HEK293T (cell line): Measurements from ENCODE around the gene SSRP1.
"Not testable (repeated sequence)": the region's sequence is repeated elsewhere in the genome, so short reads cannot be mapped to it uniquely, and the experiment has no call there.

Experiments used
- CTCF ChIA-PET: fragments of 350-600 bp; formaldehyde crosslinking; extraction: SDS; loops from one replicate; lab custom pipeline; 2021; ENCODE audit warnings: antibody characterized with exemption, inconsistent platforms; lab: Yijun Ruan, JAX
- POLR2A ChIA-PET: fragments of 350-600 bp; formaldehyde crosslinking; extraction: SDS; loops from one replicate; lab custom pipeline; 2020; ENCODE audit warnings: antibody characterized with exemption, inconsistent platforms; lab: Yijun Ruan, JAX
- DNase-seq: peaks from one replicate; pipeline ENCODE4 v3.0.0; 2012; ENCODE audit warnings: mixed read lengths; ENCODE audit errors: extremely low spot score
- ARNT ChIP-seq: fragments of 450-650 bp; IDR thresholded peaks from 2 replicates; pipeline ENCODE4 v1.6.1; 2017; ENCODE audit warnings: mild to moderate bottlenecking
- BHLHE40 ChIP-seq: fragments of 450-650 bp; IDR thresholded peaks from 2 replicates; pipeline ENCODE4 v1.6.1; 2016; ENCODE audit warnings: mild to moderate bottlenecking, moderate library complexity, borderline replicate concordance
- CTBP1 ChIP-seq: fragments of 450-650 bp; IDR thresholded peaks from 2 replicates; pipeline ENCODE4 v1.6.1; 2016; ENCODE audit warnings: borderline replicate concordance
- ELF4 ChIP-seq: fragments of 450-650 bp; IDR thresholded peaks from 2 replicates; pipeline ENCODE4 v1.6.1; 2017; ENCODE audit warnings: antibody characterized with exemption
- FOXA1 ChIP-seq: fragments of 450-650 bp; IDR thresholded peaks from 2 replicates; pipeline ENCODE4 v1.6.1; 2016; ENCODE audit warnings: mild to moderate bottlenecking
- FOXK2 ChIP-seq: fragments of 450-650 bp; IDR thresholded peaks from 2 replicates; pipeline ENCODE4 v1.6.1; 2016; ENCODE audit warnings: mild to moderate bottlenecking
- FOXM1 ChIP-seq: fragments of 450-650 bp; IDR thresholded peaks from 2 replicates; pipeline ENCODE4 v1.6.1; 2017; ENCODE audit warnings: mild to moderate bottlenecking, borderline replicate concordance
- HDGF ChIP-seq: fragments of 450-650 bp; IDR thresholded peaks from 2 replicates; pipeline ENCODE4 v1.6.1; 2017; ENCODE audit warnings: antibody characterized with exemption, borderline replicate concordance
- L3MBTL2 ChIP-seq: fragments of 450-650 bp; conservative IDR thresholded peaks from 2 replicates; pipeline ENCODE4 v1.6.1; 2016; ENCODE audit warnings: mild to moderate bottlenecking
- LEF1 ChIP-seq: fragments of 450-650 bp; IDR thresholded peaks from 2 replicates; pipeline ENCODE4 v1.6.1; 2017; ENCODE audit warnings: mild to moderate bottlenecking, borderline replicate concordance
- NFRKB ChIP-seq: fragments of 450-650 bp; IDR thresholded peaks from 2 replicates; pipeline ENCODE4 v1.6.1; 2016; ENCODE audit warnings: mild to moderate bottlenecking, moderate library complexity
- PKNOX1 ChIP-seq: fragments of 450-650 bp; IDR thresholded peaks from 2 replicates; pipeline ENCODE4 v1.6.1; 2016
- SP1 ChIP-seq: fragments of 450-650 bp; IDR thresholded peaks from 2 replicates; pipeline ENCODE4 v1.6.1; 2017
- SUZ12 ChIP-seq: fragments of 450-650 bp; IDR thresholded peaks from 2 replicates; pipeline ENCODE4 v1.6.1; 2016; ENCODE audit warnings: mild to moderate bottlenecking
- TARDBP ChIP-seq: fragments of 450-650 bp; IDR thresholded peaks from 2 replicates; pipeline ENCODE4 v1.6.1; 2016
- ZNF384 ChIP-seq: fragments of 450-650 bp; IDR thresholded peaks from 2 replicates; pipeline ENCODE4 v1.6.1; 2016

SSRP1 gene

GRCh38 chr11:57290288-57290687 is 45.4 kb downstream of the SSRP1 start:
- ChIA-PET POLR2A (no interaction called here), CTCF (no interaction called here)
- no peak for TF ChIP-seq SP1
- TF ChIP-seq PKNOX1: no peak
- no peak for TF ChIP-seq TARDBP
- no peak for TF ChIP-seq FOXA1
- no peak for TF ChIP-seq BHLHE40
- no peak for TF ChIP-seq CTBP1
- TF ChIP-seq L3MBTL2: no peak
- no peak for TF ChIP-seq ELF4
- TF ChIP-seq FOXM1: no peak
- no peak for TF ChIP-seq ZNF384
- no peak for TF ChIP-seq SUZ12
- TF ChIP-seq ARNT: no peak
- TF ChIP-seq LEF1: no peak
- TF ChIP-seq FOXK2: no peak
- TF ChIP-seq HDGF: no peak
- TF ChIP-seq NFRKB: no peak
- no peak for DNase-seq

GRCh38 chr11:57288771-57289579 is 46.7 kb downstream of the SSRP1 start:
- ChIA-PET CTCF (no interaction called here), POLR2A (no interaction called here)
- DNase-seq: no peak
- TF ChIP-seq TARDBP: no peak
- no peak for TF ChIP-seq L3MBTL2
- no peak for TF ChIP-seq BHLHE40
- TF ChIP-seq ELF4: no peak
- TF ChIP-seq ARNT: no peak
- no peak for TF ChIP-seq ZNF384
- TF ChIP-seq HDGF: no peak
- no peak for TF ChIP-seq FOXK2
- no peak for TF ChIP-seq NFRKB
- no peak for TF ChIP-seq SUZ12
- no peak for TF ChIP-seq FOXM1
- TF ChIP-seq FOXA1: no peak
- no peak for TF ChIP-seq LEF1
- no peak for TF ChIP-seq PKNOX1
- no peak for TF ChIP-seq SP1

- TF ChIP-seq NFRKB (no peak), ELF4 (no peak), TARDBP (no peak), HDGF (no peak), BHLHE40 (no peak), ARNT (no peak), SUZ12 (no peak), LEF1 (no peak), FOXA1 (no peak)
- POLR2A ChIA-PET: no interaction called here
- no peak for DNase-seq
- CTCF ChIA-PET: no interaction called here
Measured at GRCh38 chr11:57287884-57288283, 47.8 kb downstream of the SSRP1 start.

- DNase-seq: no peak
- CTCF ChIA-PET: no interaction called here
- TF ChIP-seq FOXK2 (no peak), ARNT (no peak), LEF1 (no peak), FOXM1 (no peak), PKNOX1 (no peak), CTBP1 (no peak)
- POLR2A ChIA-PET: no interaction called here
Measured at GRCh38 chr11:57283231-57283990, 52.3 kb downstream of the SSRP1 start.

- not testable (repeated sequence) for DNase-seq
Measured at GRCh38 chr11:57281546-57281945, 54.1 kb downstream of the SSRP1 start.

GRCh38 chr11:57279116-57279515 is 56.6 kb downstream of the SSRP1 start:
- ChIA-PET CTCF (no interaction called here), POLR2A (interaction anchor here (0.5 kb wide), 1 partner anchor 55 kb away, joined by 3 read pairs; no protein-coding TSS in a partner anchor)
- TF ChIP-seq ELF4: no peak
- TF ChIP-seq SP1: no peak
- TF ChIP-seq FOXA1: no peak
- TF ChIP-seq TARDBP: no peak
- no peak for TF ChIP-seq FOXK2
- TF ChIP-seq CTBP1: no peak
- TF ChIP-seq FOXM1: no peak
- no peak for TF ChIP-seq ARNT
- no peak for TF ChIP-seq LEF1
- no peak for TF ChIP-seq L3MBTL2
- no peak for TF ChIP-seq ZNF384
- no peak for TF ChIP-seq BHLHE40
- no peak for TF ChIP-seq HDGF
- TF ChIP-seq PKNOX1: no peak
- TF ChIP-seq NFRKB: no peak
- no peak for TF ChIP-seq SUZ12
- DNase-seq: no peak

More at GRCh38 chr11:57281546-57281945, 54.1 kb downstream of the SSRP1 start:
- CTCF ChIA-PET, POLR2A ChIA-PET: not testable (repeated sequence)
